Bronchial smooth muscle cell (primary cell): ENCODE data around the gene CPLX3. TPM values are rescaled to one million over a fixed set of nuclear protein-coding genes. Genes with fewer than 3 reads are reported as not detected.

Experiments
- total RNA-seq: library from RNA; depleted of rRNA; stranded (reverse); fragments of >200 nt; gene quantifications from 2 replicates; pipeline ENCODE4 v1.2.1, GENCODE V29; 2014

CPLX3 gene
- under 0.01 TPM in 1 of 2 replicates, not detected in the other for total RNA-seq

GRCh38 chr15:74826364-74826819 lies at the start of gene CPLX3:
TSS of gene CPLX3 (plus strand) at chr15:74826627. CDS start at chr15:74826704, 77 bp downstream.

GRCh38 chr15:74781431-74782258 lies 44.8 kb upstream of the CPLX3 start, which contains the start of gene CSK:
TSS of gene CSK (plus strand) at chr15:74782080. CDS start at chr15:74798298, 16,218 bp downstream.

GRCh38 chr15:74812533-74812932 lies 13.9 kb upstream of the CPLX3 start, which contains the start of gene LMAN1L:
TSS of gene LMAN1L (plus strand) at chr15:74812835. CDS start at chr15:74812855, 20 bp downstream.

GRCh38 chr15:74842581-74843444 lies 16.4 kb downstream of the CPLX3 start, which contains the start of gene ULK3:
TSS of gene ULK3 (minus strand) at chr15:74843156. CDS start at chr15:74843105, 51 bp downstream.

GRCh38 chr15:74873036-74873755 lies 46.8 kb downstream of the CPLX3 start, which contains the start of gene SCAMP2:
TSS of gene SCAMP2 (minus strand) at chr15:74873365. CDS start at chr15:74873255, 110 bp downstream.

Other genes with a start within 250 kb of the CPLX3 start
- 42.8 and 44.4 TPM in 2 replicates for gene CLK3, start 210.8 kb upstream of the CPLX3 start, total RNA-seq
- 11.0 and 11.2 TPM in 2 replicates for gene EDC3, start 130.6 kb upstream of the CPLX3 start, total RNA-seq
- 0.09 and 0.32 TPM in 2 replicates for gene CYP1A1, start 101.1 kb upstream of the CPLX3 start, total RNA-seq
- not detected in 2 replicates for gene CYP1A2, start 77.8 kb upstream of the CPLX3 start, total RNA-seq
- gene CSK, start 44.5 kb upstream of the CPLX3 start, total RNA-seq: 20.3 and 25.5 TPM in 2 replicates
- gene LMAN1L, start 13.8 kb upstream of the CPLX3 start, total RNA-seq: not detected in 2 replicates
- 7.4 and 8.2 TPM in 2 replicates for gene ULK3, start 16.5 kb downstream of the CPLX3 start, total RNA-seq
- gene SCAMP2, start 46.7 kb downstream of the CPLX3 start, total RNA-seq: 8.8 and 9.1 TPM in 2 replicates
- 39.7 and 54.4 TPM in 2 replicates for gene MPI, start 63.4 kb downstream of the CPLX3 start, total RNA-seq
- gene FAM219B, start 80.2 kb downstream of the CPLX3 start, total RNA-seq: 25.5 and 30.3 TPM in 2 replicates
- gene COX5A, start 111.4 kb downstream of the CPLX3 start, total RNA-seq: 28.9 and 30.6 TPM in 2 replicates
- gene RPP25, start 130.1 kb downstream of the CPLX3 start, total RNA-seq: 0.34 and 1.4 TPM in 2 replicates
- 0.52 and 0.79 TPM in 2 replicates for gene SCAMP5, start 168.9 kb downstream of the CPLX3 start, total RNA-seq
- gene PPCDC, start 197.0 kb downstream of the CPLX3 start, total RNA-seq: 3.1 and 5.0 TPM in 2 replicates